ENCODE data around the gene LRRC74A. TPM values are rescaled to one million over a fixed set of nuclear protein-coding genes. Genes with fewer than 3 reads are reported as not detected.
A peak's percentile ranks its signal among the peaks of the same experiment; 100 is the strongest.

Gene LRRC74A
- total RNA-seq, 6 experiments from 2014 or later = not detected

DNA sequence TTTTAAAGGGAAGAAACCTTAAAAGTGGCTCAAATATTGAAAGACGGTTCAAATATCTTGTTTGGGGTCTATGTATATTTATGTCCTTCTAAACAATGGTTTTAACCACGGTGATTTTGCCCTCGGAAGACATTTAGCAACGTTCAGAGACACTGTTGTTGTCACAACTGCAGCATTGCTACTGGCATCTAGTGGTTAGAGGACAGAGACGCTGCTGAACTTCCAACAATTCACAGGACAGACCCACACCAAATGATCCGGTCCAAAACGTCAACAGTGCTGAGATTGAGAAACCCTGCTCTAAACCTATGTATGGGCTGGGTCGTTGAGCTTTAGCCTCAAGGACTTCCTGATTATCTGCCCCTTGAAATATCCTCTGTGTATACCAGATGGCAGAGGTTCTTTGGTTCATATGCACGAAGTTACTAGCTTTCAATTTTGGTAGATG, 15.2 kb upstream of the LRRC74A start:
- Mint-ChIP-seq H3K9me3 (no peaks in the 10 kb centered on the region), H3K27me3 (ENCODE audit: insufficient read depth) (no peaks in the 10 kb centered on the region; the same call in 1 of the 2 replicates), H3K4me1 (ENCODE audit: low read depth) (peaks cover 18% of the 10 kb centered on the region), H3K27ac (peak overlapping the region; percentile 80), H3K36me3 (ENCODE audit: low read depth) (no peaks in the 10 kb centered on the region), H3K4me3 (peak overlapping the region; percentile 96)
- peak; percentile 41 for DNase-seq
- TF ChIP-seq, protein P1, sequence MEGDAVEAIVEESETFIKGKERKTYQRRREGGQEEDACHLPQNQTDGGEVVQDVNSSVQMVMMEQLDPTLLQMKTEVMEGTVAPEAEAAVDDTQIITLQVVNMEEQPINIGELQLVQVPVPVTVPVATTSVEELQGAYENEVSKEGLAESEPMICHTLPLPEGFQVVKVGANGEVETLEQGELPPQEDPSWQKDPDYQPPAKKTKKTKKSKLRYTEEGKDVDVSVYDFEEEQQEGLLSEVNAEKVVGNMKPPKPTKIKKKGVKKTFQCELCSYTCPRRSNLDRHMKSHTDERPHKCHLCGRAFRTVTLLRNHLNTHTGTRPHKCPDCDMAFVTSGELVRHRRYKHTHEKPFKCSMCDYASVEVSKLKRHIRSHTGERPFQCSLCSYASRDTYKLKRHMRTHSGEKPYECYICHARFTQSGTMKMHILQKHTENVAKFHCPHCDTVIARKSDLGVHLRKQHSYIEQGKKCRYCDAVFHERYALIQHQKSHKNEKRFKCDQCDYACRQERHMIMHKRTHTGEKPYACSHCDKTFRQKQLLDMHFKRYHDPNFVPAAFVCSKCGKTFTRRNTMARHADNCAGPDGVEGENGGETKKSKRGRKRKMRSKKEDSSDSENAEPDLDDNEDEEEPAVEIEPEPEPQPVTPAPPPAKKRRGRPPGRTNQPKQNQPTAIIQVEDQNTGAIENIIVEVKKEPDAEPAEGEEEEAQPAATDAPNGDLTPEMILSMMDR (IDR thresholded peaks at IDR 0.05) = peak; percentile 62

DNA sequence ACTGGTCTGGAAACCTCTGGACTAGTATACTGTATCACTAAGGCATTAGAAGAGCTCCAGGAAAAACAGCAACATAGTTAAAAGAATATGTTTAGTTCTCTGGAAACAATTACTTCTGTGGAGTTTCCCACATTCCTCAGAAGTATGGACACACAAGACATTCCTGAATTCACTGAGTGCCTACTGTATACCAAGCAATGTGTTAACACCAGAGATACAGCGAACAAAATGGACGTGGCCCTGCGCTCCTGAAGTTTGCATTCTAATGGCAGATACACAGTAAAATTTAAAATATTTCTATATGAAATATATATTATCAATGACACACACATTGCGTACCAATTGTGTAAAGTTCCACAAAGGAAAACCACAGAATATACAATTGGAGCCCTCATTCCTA, 14.6 kb upstream of the LRRC74A start:
- peak; percentile 30 for DNase-seq
- Mint-ChIP-seq H3K27me3 (ENCODE audit: insufficient read depth) (no peaks in the 10 kb centered on the region; the same call in 1 of the 2 replicates), H3K4me3 (peak overlapping the region; percentile 96), H3K9me3 (no peaks in the 10 kb centered on the region), H3K4me1 (ENCODE audit: low read depth) (peaks cover 18% of the 10 kb centered on the region), H3K27ac (peak overlapping the region; percentile 80), H3K36me3 (ENCODE audit: low read depth) (no peaks in the 10 kb centered on the region)
- TF ChIP-seq, protein P1 (IDR thresholded peaks at IDR 0.05) = no peak

DNA sequence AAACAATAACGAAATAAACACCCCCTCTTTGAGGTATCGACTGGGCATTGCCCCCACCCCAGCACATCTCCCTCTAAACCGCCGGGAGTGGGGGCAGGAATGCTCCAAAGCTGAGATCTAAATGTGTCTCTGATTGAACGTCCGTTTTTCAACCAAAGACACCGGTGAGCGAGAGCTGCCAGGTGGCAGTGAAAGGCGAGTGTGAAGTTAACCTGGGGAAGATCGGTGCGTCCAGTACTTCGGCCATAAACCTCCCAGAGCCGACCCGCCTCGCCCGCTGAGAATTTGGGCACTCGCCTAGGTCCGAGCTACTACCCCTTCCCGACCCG, 14.2 kb upstream of the LRRC74A start:
- TF ChIP-seq, protein P1 (IDR thresholded peaks at IDR 0.05) = no peak
- Mint-ChIP-seq H3K27ac (peak overlapping the region; percentile 80), H3K4me3 (peak overlapping the region; percentile 96), H3K27me3 (ENCODE audit: insufficient read depth) (no peaks in the 10 kb centered on the region; the same call in 1 of the 2 replicates), H3K9me3 (no peaks in the 10 kb centered on the region), H3K4me1 (ENCODE audit: low read depth) (peaks cover 18% of the 10 kb centered on the region), H3K36me3 (ENCODE audit: low read depth) (no peaks in the 10 kb centered on the region)
- no peak for DNase-seq

DNA sequence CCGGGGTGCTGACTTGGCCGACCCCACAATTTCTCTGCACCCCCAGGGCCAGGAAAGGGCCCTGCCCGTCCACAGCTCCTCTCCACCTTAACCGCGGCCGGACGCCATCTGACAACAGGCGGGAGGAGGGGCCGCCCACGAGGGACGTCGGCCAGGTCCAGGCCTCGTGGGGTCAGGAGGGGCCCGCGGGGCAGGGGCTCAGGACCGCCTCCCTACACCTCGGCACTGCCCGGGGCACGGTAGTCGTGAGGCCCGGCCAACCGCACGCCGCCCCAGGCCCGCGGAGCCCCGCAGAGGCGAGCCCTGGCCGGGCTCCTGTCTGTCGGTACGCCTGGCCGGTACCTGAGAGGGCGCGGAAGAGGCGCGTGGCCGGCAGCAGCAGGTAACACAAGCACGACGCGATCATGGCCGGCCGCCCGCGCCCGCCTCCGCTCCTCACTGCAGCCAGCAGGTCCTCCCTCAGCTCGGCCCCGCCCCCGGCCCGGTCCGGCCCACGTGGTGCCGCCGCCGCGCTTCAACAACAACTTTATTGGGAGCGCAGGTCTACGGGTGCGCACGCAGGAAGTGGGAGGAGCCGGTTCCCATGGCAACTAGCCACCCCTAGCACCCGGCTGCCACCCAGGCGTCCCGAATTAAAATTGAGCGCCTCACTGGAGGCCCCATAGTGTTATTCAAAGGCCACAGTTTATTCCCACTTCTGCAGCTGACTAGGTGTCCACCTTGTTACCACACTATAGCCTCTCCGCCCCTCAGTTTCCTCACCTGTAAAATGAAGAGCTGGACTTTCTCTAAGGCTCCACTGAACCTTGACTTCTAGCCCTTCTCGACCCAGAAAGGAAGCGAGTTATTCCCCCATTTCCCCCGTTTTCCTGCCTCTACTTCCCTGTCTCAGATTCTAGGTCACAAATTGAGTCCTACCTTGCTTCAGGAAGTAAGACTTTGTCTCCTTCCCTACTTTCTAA, 13.5 kb upstream of the LRRC74A start, which contains the start of gene ANGEL1:
Gene ANGEL1 (minus strand): TSS at position 461 of the 962 bp plus-strand sequence. CDS start 55 bp downstream, at position 406.
- peak within 1 kb of the TSS; percentile 80 for H3K27ac Mint-ChIP-seq

More for the DNA sequence above, 13.5 kb upstream of the LRRC74A start, which contains the start of gene ANGEL1:
- Mint-ChIP-seq H3K4me1 (ENCODE audit: low read depth) (peaks cover 18% of the 10 kb centered on the region), H3K36me3 (ENCODE audit: low read depth) (no peaks in the 10 kb centered on the region), H3K27me3 (ENCODE audit: insufficient read depth) (no peaks in the 10 kb centered on the region; the same call in 1 of the 2 replicates), H3K9me3 (no peaks in the 10 kb centered on the region), H3K4me3 (peak within 1 kb of the TSS; percentile 96)
- peak; percentile 92 for DNase-seq
- TF ChIP-seq, protein P1 (IDR thresholded peaks at IDR 0.05) = no peak
